ENCODE results near the gene MGME1.
"Not testable (repeated sequence)": the region's sequence is repeated elsewhere in the genome, so short reads cannot be mapped to it uniquely, and the experiment has no call there.

MGME1 gene

DNA sequence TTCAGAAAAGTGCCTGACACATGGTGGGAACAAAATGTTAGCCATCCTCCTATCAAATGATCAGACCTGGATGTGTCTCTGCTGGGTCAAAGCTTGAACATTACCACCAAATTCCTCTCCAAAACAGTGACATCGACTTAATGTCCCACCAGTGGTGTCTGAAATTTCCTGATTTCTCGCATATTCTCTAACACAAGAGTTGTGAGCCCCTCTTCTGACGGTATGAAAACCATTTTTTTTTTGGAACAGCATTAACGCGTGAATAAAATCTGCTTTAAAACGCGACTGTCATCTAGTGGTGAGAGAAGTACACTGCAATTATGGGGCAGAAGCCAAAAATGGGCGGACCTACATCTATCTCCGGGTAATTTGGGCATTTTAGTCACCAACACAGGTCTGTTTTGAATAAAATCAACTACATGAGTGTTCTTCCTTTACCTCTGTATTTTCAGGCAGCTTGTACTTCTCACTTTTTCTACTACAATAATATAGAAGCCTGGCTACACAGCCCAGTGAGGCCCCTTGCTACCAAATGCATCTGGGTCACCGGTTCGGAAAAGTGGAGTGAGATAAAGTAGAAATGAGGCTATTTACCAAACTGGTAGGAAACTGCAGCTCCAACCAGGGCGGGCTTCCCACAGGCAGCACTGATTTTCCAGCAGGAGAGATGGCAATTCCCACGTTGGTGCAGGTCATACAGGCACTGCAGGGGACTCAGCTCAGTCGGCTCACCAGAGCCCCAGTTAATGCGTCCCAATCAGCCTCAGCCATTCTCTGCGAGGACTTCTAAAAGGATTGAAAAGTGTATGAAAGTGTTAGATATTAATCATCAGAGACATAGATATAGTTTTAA, 27.4 kb downstream of the MGME1 start:
- FAIRE-seq = peak; percentile 83

DNA sequence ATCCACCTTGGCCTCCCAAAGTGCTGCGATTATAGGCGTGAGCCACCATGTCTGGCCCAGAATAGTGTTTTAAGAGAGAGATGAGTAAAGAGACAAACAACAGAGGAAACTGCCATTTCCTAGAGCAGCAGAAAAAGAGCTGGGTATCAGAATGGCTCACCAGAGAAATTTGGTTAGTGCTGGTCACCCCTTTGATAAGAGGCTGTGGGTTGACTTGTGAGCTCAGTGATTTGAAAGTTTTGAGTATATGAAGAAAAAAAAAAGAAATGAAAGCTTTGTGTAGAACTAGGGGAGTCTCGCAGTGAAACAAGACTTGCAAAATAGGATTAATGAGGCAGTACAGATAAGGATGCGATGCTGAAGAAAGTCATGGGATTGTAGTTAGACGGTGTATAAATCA, 29.6 kb downstream of the MGME1 start:
- FAIRE-seq = no peak

DNA sequence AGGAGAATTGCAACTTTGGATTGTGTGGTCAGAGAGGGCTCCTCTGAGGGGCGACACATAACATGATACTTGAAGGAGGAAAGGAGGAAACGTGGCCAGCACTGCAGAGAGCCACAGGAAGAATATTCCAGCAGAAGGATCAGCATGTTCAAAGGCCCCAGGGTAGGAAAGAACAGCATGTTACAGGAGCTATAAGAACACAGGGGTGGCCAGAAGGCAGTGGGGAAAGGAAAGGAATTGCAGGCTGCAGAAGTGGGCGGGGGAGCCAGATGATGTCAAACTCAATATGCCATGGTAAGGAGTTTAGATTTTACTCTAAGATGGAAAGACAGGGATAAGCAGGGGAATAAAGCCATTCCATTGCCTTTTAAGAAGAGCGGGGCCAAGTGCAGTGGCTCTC, 30.7 kb downstream of the MGME1 start:
- no peak for FAIRE-seq

DNA sequence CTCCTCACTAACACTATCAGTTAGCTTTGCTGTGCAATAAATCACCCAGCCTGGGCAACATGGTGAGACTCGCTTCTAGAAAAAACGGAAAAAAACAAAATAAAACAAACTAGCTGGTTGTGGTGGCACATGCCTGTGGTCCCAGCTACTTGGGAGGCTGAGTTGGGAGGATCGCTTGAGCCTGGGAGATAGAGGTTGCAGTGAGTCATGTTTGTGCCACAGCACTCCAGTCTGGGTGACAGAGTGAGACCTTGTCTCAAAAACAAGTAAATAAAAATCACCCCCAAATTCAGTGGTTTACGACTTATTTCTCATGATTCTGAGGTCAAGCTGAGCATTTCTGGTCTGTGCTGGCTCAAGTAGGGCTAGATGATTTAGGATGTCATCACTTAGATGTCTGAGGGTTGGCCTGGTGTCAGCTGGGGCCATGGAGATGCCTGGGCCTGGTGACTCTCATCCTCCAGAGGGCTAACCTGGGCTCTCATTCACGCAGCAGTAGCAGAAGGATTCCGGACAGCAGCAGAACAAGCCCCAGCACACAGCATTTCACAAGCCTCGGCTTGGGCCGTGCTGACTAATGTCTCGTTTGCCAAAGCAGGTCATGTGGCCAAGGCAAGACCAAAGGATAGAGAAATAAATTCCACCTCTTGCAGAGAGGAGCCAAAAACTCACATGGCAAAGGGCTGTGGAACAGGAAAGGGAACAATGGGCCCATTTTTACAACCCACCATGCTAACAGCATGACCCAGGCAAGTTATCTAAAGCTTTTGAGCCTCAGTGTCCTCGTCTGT, 32.5 kb downstream of the MGME1 start:
- no peak for FAIRE-seq

DNA sequence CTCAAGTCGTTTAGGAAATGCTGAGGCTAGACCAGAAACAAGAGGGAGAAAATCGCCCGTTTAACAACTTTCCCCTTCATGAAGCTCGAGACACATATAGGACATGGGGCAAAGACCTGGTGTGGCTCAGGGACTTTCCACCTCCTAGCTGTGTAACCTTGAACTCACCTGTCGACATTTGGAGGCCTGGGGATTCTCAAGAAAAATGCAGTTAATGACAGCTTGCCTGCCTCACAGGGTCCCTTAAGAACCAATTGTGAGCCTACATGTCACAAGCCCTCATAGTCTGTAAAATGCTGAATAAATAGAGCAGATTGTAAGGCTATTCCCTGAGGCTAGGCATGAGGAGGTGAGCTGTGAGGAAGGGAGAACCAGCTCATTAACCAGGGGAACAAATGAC, 35.1 kb downstream of the MGME1 start:
- FAIRE-seq = no peak

DNA sequence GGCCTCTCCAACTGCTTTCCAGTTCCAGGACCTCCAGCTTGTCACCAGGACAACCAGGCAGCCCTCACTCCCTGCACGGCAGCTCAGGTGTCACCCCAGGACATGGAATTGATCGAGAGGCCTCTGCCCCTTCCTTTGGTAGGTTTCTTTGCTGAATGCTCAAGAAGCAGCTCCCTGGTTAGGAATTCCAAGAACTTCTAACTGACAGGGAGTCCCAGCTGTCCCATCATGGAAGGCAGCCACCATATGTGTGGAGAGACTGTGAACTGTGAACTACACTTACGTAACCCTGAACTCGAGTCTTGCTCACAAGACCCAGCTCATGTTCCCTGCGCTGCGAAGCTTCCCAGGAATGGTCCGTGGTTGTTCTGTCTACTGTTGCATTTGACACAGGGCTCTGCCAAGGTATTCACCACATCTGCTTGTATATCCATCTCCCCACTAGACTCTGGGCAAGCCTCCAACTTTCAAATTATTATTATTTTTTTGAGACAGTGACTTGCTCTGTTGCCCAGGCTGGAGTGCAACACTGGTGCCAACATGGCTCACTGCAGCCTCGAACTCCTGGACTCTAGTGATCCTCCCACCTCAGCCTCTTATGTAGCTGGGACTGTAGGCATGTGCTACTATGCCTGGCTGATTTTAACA, 35.7 kb downstream of the MGME1 start:
- FAIRE-seq = no peak

DNA sequence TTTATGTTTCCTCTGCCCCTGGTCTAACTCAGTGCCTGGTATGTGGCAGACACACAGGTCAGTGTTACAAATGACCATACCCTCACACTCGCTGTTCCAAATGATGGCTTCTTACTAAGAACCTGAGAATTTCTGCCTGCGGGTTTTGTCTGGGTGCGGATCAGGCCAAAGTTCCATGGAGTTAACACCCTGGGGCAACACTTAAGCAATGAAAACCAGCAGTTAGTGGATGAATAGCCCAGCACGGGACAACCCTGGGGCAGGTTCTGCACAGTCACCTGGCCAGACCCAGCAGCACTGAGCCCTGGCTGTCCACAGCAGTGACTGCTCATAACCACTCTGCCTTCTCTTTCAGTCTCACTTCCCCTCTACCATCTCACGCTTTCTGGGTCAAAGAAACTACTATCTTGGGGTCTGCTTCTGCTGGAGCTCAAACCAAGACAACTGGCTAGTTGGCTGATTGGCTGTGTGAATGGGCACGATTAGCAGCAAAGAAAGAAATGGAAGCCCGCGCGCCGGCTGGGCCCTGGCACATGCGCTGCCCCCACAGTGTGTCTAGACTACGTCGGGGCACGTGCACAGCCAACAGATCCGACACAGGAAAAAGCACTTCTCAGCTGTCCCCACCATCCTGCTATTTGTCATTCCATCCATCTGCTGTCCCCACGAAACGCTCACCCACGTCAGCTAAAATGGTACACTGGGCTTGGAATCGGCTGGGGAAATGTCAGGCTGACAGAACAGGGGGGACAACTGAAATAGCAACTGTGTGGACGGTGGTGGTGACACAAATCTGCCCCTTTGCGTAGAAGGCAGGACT, 36.6 kb downstream of the MGME1 start:
- no peak for FAIRE-seq

DNA sequence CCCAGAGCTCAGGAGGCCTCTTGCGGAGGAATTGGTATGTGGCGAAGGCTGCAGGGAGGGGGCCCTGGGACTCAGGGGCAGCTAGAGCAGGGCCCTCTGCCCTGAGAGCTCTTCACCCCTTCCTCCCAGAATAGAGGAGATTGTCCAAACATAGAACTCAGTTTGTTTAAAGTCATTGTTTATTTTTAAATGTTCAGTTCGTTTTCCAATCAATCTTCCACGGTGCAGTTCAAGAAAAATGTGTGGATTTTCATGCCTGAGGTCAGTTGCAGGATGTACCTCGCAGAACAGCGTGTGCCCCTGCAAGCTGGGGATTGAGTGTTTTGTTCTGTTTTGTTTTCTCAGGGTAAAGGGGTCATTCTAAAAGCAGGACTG, 37.2 kb downstream of the MGME1 start:
- no peak for FAIRE-seq

DNA sequence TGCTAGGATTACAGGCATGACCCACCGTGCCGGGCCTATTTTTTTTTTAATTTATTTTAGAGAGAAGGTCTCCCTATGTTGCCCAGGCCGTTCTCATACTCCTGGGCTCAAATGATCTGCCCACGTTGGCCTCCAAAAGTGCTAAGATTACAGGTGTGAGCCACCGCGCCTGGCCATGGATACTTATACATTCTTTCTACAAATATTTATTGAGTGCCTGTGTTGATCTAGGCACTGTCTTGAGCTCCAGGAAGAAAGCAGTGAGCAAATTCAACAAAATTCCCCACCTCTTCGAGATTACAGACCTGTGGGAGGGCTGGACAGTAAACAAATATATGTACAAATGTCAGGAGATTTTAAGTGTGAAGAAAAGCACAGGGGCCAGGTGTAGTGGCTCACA, 37.9 kb downstream of the MGME1 start:
- no peak for FAIRE-seq

DNA sequence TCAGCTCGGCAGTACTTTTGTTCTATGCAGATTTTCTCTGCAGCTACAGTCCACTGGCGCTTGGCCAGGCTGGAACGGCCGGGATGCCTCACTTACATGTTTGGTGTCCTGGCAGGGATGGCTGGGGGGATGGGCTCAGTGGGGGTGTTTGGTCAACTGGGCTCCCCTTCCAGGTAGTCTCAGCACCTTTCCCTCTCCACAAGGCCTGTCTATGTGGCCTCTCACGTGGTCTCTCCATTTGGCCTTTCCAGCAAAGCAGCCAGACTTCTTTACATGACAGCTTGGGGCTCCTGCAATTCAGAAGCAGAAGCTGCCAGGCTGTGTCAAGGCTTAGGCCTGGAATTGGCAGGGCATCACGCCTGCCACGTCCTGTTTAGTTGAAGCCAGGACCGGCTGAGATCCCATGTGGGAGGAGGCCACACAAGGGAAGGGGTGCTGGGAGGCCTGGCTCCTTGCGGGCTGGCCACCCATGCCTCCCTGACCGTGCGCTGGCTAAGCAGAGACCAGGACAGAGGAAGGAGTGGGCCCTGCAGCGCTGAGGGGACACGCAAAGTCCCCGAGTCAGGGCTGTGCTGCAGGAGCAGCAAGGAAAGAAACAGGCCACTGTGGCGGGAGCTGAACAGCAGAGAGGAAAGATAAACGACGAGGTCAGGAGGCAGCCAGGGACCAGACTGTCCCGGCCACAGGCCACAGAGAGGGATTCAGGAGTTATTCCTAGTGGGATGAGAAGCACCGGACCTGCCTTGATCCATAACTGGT, 38.9 kb downstream of the MGME1 start:
- no peak for FAIRE-seq

DNA sequence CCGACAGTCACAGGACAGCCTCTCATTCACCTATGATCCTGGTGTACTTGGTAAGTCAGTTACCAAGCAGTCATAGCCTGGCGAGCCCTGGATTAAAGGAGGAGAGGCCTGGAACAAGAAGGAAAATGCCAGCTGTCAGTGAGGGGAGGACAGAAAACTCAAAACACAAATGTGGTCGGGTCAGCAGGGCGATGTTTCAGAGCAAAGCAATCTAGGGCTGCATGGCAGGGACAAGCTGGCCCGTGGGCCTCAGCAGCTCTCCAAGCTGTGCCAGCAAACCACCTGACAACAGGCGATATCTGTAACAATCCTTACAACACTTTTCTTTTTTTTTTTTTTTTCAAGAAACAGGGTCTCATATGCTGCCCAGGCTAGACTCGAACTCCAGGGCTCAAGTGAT, 40.3 kb downstream of the MGME1 start:
- no peak for FAIRE-seq

DNA sequence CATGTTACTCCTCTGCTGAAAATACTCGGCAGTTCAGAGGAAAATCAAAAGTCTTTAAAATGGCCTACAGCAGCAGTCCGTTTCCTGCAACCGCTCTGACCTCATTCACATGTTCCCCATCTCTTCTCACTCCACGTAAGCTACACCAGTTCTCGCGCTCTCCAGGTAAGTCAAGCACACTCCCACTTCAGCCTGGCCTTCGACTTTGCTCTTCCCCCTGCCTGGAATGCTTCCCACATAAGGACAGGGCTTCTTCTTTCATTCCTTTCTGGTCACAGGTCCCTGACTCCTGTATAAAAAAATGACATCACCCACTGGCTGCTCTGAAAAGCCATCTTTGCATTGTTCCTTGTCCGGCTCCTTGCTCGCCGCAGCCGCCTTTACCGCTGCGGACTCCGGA, 42.7 kb downstream of the MGME1 start:
- FAIRE-seq = no peak

DNA sequence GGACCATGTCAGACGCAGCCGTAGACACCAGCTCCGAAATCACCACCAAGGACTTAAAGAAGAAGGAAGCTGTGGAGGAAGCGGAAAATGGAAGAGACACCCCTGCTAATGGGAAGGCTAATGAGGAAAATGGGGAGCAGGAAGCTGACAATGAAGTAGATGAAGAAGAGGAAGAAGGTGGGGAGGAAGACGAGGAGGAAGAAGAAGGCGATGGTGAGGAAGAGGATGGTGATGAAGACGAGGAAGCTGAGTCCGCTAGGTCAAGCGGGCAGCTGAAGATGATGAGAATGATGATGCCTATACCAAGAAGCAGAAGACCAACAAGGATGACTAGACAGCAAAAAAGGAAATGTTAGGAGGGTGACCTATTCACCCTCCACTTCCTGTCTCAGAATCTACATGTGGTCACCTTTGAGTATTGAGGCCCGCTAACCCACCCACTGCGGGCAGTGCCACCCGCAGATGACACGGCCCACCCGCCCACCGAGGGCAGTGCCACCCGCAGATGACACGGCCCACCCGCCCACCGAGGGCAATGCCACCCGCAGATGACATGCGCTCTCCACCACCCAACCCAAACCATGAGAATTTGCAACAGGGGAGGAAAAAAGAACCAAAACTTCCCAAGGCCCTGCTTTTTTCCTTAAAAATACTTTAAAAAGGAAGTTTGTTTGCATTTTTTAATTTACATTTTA, 43.3 kb downstream of the MGME1 start:
- FAIRE-seq = no peak

DNA sequence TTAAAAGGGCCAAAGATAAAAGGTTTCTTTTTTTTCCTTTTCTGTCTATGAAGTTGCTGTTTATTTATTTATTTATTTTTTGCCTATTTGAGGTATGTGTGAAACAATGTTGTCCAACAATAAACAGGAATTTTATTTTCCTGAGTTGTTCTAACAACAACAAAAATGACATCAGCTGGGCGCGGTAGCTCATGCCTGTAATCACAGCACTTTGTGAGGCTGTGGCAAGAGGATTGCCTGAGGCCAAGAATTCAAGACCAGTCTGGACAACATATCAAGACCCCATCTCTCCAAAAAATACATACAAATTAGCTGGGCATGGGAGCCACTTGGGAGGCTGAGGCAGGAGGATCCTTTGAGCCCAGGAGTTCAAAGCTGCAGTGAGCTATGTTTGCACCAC, 44.1 kb downstream of the MGME1 start:
- no peak for FAIRE-seq

DNA sequence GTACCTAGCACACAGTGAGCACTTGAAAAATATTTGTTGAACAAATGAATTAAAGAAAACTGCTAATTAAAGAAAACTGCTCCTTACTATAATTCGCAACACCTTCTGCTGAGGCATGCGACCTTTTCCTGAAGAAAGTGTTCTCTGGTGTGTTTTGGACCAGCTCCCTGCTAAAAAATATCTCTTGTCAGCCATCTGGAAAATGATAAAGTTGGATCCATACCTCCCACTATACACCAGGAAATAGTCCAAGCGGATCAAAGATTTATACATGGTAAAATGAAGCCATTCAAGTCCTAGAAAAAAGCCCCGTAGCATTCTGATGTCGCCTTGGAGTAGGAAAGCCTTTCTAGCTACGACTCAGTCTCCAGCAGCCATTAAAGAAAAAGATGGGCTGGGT, 45.6 kb downstream of the MGME1 start:
- FAIRE-seq = no peak

DNA sequence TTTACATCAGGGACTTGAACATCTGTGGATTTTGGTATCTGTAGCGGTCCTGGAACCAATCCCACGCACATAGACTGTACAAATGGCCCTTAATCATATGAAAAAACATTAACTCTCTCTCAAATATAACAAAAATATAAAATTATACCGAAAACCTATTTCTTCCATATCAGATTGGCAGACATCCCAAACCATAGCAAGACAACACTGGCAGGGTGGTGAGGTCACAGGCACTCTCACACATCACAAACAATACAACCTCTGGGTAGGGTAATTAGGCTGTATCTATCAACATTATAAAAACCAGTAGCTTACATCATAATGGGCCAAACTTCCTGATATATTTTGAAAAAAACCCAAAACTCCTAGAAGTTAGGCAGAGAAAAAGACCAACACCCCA, 48.0 kb downstream of the MGME1 start:
- no peak for FAIRE-seq

DNA sequence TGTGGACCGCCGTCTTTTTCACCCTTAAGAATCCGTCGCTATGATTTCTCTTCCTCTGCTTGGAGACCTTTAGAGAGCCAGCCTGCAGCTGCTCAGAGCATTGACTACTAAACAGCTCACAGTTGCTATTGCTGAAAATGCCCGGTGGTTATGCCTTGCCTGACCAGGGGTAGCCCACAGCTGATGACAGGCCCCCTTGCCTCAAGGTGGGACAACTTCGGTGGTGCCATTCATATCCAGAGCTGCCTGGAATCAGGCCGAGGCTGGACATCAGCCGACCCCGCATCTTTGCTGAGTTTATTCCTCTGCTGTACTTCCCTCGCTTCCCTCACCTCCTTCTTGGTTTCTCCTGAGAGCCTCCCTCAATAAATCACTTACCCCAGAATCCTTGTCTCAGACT, 49.3 kb downstream of the MGME1 start:
- no peak for FAIRE-seq

DNA sequence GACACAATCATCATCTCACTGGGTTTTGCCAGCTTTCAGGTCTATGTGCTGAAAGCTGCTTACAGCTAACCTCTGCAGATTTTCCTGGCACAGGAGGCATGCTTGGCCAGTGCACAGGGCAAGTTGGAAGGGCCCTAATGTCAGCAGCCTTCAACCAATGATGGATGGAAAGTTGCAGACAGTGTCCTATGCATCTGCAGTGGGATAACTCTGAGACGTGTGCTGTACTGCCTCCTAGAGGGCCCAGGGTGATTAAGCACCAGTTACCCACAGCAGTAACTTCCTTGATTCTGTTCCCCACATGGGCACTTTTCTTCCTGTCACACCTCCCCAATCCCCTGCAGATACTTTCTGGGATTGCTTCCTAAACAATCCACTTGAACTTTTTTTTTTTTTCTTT, 50.2 kb downstream of the MGME1 start:
- no peak for FAIRE-seq

DNA sequence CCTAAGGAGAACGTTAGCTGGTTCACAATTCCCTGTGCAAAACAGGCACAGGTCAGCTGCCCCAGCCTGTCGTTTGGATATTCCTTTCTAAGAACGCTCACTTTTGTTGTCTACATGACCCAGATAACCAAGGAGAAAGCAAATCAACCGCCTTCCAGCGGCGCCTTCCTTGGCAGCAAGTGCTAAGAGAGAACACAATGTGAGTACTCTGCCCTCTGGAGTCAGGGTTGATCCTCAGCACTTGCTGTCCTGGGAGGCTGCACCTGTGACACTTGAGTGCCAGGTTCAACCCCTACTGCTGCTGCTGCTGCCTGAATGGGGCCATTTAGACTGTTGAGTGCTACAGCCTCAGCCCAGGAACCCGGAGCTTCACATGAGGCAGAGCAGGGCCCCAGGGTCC, 52.1 kb downstream of the MGME1 start:
- no peak for FAIRE-seq

DNA sequence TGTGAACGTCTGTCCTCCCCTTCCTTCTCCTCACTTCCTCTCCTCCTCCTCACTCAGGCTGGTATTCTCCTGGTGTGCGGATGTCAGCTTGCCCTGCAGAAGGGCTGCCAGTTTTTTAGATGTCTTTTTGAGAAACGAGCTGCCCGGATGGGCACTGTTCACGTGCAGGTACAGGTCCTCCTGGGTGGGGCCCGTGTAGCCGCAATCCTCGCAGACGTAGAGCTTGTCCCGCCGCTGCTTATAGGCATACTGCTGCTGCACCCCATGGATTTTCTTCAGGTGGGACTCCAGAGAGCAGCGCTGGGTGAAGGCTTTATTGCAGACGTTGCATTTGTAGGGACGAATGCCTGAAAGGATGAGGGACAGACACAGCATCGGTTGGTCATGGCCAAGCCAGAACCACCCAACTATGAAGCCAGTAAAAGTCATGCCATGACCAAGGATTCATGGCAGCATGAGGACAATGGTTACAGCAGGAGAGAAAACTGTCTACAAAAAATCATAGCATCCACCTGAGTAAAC, 55.8 kb downstream of the MGME1 start:
- no peak for FAIRE-seq

DNA sequence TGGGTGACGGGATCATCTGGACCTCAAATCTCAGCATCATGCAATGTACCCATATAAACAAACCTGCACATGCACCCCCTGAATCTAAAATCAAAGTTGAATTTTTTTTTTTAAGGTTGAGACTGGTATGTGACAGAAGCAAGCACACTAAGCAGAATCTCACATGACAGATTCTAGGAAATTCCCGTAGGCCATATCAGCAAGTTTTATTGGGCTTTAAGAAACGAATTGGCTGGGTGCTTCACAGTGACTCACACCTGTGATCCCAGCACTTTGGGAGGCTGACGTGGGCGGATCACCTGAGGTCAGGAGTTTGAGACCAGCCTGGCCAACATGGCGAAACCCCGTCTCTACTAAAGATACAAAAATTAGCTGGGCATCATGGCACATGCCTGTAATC, 58.2 kb downstream of the MGME1 start:
- not testable (repeated sequence) for FAIRE-seq
